NCI-H128 (cell line): Measurements from ENCODE around the gene COL6A1.
"Not testable (repeated sequence)": the region's sequence is repeated elsewhere in the genome, so short reads cannot be mapped to it uniquely, and the experiment has no call there.

ENCODE experiments used
- DNase-seq: peaks from one replicate; lab custom pipeline; 2025; ENCODE audit not compliant: unreplicated experiment; lab: John Stamatoyannopoulos, UW

Gene COL6A1

DNA sequence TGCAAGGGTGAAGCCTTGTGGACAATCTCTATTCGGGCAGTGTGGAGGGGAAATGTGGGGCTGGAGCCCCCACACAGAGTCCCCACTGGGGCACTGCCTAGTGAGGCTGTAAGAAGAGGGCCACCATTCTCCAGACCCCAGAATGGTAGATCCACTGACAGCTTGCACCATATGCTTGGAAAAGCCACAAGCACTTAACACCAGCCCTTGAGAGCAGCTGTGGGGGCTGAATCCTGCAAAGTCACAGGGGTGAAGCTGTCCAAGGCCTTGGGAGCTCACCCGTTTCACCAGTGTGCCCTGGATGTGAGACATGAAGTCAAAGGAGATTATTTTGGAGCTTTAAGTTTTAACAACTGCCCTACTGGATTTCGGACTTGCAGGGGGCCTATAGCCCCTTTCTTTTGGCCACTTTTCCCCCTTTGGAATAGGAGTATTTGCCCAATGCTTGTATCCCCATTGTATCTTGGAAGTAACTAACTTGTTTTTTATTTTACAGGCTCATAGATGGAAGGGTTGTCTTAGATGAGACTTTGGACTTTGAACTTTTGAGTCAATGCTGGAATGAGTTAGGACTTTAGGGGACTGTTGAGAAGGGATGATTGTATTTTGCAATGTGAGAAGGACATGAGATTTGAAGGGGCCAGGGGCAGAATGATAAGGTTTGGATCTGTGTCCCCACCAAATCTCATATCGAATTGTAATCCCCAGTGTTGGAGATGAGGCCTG, 16.3 kb upstream of the COL6A1 start:
- no peak for DNase-seq

- no peak for DNase-seq
Observed at GRCh38 chr21:45966791-45967394, 14.7 kb upstream of the COL6A1 start.

- DNase-seq = no peak
Observed at GRCh38 chr21:45969921-45970673, 11.5 kb upstream of the COL6A1 start.

DNA sequence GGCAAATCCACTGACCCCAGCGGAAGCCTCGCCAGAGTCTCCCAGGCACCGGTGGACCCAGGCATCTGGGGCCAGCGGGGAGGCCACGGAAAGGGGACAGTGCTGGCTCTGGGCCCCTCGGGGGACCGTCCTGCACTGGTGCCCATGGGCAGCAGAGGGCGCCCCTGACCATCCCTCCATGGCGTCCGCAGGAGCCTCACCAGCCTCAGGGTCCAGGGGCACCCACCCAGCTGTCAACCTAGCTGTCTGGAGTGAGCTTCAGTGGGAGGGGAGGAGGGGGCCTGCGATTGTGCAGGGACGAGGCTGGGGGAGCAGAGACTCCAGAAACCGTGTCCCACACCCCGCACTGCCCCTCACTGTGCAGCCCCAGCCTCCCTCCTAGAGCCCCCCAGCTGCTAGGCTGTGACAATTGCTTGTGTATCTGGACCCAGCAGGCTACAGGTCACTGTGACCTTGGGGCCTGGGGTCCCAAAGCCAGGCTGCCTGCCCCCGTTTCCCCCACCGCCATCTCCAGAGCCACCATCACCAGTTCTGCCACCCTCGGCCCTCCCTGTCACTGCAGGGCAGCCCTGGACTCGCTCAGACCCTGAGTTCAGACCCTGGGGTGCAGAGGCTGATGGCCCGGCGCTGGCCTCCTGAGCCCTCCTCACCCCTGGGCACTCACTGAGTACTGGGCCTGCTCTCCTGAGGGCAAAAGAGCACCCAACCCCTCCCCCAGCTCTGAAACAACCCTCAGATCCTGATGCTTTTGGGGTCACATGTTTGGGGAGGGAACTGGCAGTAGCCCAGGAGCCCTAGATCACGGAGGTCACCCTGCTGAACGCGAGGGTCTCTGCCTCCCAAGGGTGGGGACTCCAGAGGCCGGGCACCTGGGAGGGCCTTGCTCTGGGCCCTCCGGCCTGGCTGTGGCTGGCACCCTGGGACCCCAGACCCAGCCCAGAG, 10.6 kb upstream of the COL6A1 start:
- no peak for DNase-seq

DNA sequence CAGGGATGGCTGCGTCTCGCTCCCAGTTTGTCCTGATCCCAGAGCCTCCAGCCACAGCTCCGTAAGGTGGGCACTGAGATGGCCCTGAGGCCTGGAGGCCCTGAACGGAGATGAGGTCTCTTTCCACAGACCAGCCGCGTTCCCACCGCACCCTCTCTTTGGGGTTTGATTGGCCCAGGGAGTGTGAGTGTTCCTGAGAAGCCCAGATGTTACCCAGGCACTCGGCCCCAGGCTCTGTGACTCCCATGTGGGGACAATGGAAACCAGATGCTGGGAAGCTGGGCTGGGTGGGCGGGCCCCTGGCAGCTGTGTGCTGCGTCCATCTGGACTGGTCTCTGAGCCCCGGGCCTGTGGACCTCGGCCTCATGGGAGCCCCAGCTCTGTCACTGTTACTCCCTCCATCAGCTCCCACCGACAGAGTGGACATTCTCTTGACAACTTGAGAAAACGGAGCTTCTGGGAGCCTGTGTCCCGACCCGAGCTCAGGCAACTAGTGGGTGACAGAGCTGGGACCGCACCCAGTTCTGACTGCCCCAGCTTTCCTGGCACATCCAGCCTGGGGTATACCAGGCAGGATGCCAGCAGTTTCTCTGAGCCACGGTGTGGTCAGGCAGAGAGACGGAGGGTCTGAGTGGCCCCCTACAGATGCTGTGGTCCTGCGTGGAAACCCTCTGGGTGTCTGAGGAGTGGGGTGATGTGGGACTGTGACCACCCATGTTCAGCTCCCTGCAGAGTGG, 9.8 kb upstream of the COL6A1 start:
- DNase-seq = no peak

DNA sequence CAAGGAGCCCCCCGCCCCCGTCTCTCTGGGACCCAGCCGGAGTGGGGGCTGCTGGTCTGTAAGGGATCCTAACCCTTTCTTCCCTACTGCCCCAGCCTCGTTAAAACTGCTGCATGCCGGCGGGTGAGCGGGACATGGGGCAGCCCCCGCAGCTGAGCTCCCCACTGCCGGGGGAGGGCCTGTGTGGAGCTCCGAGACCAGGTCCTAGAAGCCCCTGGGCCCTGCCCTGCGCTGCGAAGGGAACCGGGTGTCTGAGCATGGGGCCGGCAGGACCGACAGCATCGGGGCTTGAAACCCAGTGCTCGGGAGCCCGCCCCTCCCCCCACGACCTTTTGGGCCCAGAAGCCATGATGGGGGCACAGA, 9.2 kb upstream of the COL6A1 start:
- DNase-seq = no peak

DNA sequence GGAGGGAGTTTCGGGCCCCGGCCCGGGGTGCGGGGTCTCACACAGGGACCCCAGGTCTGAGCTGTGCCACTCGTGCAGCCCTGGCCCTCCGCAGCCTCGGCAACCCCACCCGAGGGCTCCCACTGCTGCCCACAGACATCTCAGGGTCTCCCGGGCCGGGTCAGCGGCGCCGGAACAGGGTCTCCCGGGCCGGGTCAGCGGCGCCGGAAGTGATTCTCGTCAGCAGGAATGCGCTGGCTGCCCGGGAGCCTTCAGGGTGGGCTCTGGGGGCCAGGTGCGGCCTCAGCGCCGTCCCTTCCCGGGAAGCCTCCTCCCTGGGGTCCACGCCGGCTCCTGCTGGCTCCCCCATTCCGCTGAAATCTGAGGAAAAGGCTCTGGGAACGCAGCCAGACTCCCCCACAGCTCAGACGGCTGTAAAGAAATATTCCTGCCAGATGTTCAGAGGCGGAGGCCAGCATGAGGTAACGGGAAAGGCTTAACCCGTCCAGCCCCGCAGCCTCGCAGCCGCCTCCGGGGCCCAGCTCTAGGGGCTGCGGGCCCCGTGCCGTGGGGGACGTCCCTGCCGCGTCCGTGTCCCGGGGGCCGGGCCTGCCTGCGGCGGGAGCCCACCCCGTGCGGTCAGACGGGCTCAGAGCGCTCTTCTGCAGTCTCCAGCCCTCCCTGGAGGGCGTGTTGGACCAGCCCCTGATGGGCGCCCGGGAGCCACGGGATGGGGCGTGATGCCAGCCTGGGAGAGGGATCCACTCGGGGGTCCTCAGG, 8.7 kb upstream of the COL6A1 start:
- no peak for DNase-seq

GRCh38 chr21:45973475-45974072, 8.0 kb upstream of the COL6A1 start:
- no peak for DNase-seq

DNA sequence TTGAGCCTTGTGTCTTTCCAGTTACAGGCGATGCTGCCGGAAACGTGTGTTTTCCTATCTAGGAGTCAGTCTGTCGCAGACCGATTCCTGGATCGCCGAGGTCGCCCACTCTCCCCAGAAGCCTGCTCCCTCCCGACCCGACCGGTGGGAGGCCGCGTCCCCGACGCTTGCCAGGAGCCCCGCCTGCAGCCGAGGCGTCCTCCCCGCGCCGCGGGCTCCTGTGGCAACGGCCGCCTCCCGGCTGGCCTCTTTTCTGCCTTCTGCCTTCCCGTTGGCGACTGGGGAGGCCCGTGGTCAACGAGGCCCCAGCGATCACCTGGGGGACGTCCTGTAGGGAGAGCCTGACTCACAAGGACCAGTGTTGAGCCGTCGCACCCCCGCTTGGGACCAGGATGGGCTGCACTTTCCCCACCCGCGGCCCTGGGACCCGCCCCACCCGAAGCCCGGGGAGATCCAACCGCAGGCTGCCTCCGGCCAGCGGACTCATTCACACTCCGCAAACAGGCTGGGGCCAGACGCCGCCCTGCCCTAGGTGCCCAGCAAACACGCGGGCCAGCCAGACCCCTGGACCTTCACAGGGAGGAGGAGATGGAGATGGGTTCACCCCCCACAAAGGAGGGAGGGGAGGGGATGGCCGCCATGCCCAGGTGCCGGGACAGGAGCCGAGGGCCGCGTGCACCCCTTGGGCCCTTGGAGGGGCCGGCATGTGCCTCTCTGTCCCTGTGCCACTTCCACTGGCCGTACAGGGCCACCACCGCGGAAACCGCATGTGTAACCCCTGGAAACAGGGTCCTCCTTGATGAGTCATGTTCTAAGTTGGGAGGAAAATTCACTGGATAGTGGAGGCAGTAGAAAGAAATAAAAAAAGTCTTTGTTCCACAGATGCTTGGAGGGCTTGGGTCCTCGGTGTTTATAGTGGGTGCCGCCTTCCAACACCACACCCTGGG, 7.2 kb upstream of the COL6A1 start:
- no peak for DNase-seq

DNA sequence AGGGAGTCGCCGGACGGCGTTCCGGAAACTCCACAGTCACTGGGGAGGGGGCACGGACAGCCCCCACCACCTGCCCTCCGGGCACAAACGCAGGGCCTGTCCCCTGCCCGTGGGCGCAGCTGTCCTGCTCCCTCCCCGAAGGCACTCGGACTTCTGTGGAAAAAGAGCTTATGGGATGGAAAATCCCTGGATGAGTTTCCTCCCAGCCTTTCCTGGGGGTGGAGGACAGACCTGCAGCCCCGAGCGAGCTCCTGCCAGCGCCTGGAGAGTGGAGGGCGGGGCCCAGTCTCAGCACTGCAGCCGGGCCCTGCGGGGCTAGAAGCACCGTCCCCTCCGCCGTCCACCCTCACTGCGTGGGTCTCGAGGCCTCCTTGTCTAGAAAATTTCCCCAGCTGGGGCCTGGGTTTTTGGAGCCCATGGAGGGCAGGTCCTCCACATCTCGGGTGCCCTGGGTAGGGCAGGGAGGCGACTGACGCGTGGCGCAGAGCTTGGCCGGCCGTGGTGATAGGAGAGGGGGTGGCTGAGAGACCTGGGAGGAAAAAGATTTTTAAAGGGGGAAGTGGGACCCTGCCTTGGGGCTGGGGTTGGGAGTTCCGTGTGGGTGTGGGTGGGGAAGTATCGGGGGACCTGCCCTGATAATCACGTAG, 6.4 kb upstream of the COL6A1 start:
- DNase-seq = no peak

DNA sequence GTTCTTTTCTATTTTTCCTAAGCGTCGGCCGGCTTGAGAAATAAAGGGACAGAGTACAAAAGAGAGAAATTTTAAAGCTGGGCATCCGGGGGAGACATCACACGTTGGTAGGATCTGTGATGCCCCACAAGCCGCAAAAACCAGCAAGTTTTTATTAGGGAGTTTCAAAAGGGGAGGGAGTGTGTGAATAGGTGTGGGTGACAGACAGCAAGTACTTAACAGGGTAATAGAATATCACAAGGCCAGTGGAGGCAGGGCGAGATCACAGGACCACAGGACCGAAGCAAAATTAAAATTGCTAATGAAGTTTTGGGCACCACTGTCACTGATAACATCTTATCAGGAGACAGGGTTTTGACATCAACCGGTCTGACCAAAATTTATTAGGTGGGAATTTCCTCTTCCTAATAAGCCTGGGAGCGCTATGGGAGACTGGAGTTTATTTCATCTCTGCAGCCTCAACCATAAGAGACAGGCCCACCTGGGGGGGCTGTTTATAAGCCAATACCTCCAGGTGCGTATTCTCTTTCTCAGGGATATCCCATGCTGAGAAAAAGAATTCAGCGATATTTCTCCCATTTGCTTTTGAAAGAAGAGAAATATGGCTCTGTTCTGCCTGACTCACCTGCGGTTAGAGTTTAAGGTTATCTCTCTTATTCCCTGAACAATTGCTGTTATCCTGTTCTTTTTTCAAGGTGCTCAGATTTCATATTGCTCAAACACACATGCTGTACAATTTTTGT, 5.7 kb upstream of the COL6A1 start:
- not testable (repeated sequence) for DNase-seq

DNA sequence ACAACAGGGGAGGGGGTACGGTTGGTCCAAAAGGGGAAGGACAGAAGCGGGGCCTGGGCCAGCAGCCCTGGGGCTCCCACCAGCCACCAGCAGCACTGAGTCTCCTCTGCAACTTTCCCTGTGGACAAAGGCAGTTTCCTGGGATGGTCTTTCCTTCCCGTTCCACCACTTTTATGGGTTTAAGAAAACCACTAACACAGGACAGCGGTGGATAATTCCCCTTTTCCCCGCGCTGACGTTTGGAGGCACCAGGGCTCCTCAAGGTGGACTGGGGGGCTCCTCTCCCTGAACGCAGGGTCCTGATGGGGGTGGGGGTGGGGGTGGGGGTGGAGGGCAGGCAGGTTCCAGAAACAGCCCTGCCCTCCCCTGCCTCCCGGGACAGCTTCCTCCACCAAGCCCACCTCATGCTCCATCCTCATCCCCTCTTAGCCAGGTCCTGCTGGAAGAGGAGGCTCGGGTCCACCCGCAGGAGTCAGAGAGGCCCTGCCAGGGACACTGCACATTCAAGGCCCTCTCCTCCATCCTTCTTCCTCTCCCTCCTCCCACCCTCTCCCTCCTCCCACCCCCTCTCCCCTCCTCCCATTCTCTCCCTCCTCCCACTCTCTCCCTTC, 4.8 kb upstream of the COL6A1 start:
- DNase-seq = no peak

DNA sequence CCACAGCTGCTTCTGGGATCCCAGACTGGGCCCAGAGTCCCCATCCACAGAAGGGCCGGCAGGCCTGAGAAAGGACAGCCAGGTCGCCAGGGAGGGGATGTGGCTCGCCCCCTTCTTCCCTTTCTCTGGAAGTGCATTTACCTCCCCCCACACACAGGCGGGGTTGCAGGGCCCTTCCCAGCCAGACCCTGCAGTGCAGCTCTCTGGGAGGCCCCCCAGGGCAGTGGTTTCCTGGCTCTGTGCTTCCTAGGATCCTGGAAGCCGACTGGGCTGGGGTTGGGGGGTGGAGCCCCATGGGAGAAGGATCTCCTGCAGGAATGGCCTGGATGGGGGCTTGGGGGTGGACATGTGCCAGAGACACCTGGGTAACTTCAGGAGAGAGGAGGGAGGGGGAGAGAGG, 4.2 kb upstream of the COL6A1 start:
- DNase-seq = no peak

GRCh38 chr21:45979141-45979631, 2.4 kb upstream of the COL6A1 start:
- no peak for DNase-seq

DNA sequence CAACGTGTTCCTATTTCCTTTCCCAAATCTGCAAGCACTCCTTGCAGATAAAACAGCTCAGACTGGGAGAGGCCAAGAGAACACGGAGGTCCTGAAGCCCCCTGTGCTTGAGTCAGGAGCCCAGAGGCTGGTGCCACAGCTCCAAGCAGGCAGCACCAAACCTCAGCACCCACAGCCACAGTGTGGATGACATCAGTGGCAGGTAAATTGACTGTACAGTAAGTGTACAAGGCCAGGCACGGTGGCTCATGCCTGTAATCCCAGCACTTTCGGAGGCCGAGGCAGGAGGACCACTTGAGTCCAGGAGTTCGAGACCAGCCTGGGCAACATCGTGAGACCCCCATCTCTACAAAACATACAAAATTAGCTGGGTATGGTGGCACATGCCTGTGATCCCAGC, 1.9 kb upstream of the COL6A1 start:
- DNase-seq = no peak

- DNase-seq = no peak
Observed at GRCh38 chr21:45980271-45980670, 1.3 kb upstream of the COL6A1 start.

DNA sequence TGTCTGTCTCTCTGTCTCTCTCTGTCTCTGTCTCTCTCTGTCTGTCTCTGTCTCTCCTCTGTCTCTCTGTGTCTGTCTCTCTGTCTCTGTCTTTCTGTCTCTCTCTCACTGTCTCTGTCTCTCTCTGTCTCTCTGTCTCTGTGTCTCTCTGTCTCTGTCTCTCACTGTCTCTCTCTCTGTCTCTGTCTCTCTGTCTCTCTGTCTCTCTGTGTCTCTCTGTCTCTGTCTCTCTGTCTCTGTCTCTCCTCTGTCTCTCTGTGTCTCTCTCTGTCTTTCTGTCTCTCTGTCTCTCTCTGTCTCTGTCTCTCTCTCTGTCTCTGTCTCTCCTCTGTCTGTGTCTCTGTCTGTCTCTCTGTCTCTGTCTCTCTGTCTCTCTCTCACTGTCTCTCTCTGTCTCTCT, 873 bp upstream of the COL6A1 start:
- no peak for DNase-seq
